SK-N-MC (cell line): Measurements from ENCODE around the gene TACSTD2.
"Not testable (repeated sequence)": the region's sequence is repeated elsewhere in the genome, so short reads cannot be mapped to it uniquely, and the experiment has no call there.

Experiments
- DNase-seq: peaks from one replicate; pipeline ENCODE4 v3.0.0-alpha.2; 2011; ENCODE audit warnings: low read depth, low spot score
- H3K27ac ChIP-seq: fragments of 200-600 bp; sonication (generic); 2 replicates; pipeline ENCODE4 v1.5.1; 2016; ENCODE audit warnings: mixed run types
- H3K36me3 ChIP-seq: fragments of 200-600 bp; sonication (generic); 2 replicates; pipeline ENCODE4 v1.6.1; 2017; ENCODE audit warnings: antibody characterized with exemption, low read length, mixed read lengths; ENCODE audit not compliant: insufficient read depth
- H3K4me3 ChIP-seq: fragments of 200-600 bp; sonication (generic); 2 replicates; pipeline ENCODE4 v1.5.1; 2016
- H3K9ac ChIP-seq: fragments of 200-600 bp; sonication (generic); 2 replicates; pipeline ENCODE4 v1.8.0; 2017; ENCODE audit warnings: mixed run types, mixed read lengths; ENCODE audit not compliant: insufficient read length
- H3K9me3 ChIP-seq: fragments of 200-600 bp; sonication (generic); 2 replicates; pipeline ENCODE4 v1.6.1; 2017; ENCODE audit warnings: low read depth, mild to moderate bottlenecking, antibody characterized with exemption, low read length, moderate library complexity, mixed read lengths
- EZH2 ChIP-seq: fragments of 200-600 bp; sonication (generic); IDR thresholded peaks from one replicate; pipeline ENCODE4 v1.6.1; 2017; ENCODE audit warnings: antibody characterized with exemption
- FOXP2 ChIP-seq: optimal IDR thresholded peaks from 2 replicates; pipeline ENCODE3; 2011; ENCODE audit warnings: mild to moderate bottlenecking, moderate library complexity; ENCODE audit not compliant: insufficient read depth; ENCODE audit errors: extremely low read length, control extremely low read depth
- POLR2AphosphoS5 ChIP-seq: IDR thresholded peaks from 2 replicates; pipeline ENCODE4 v1.6.1; 2012; ENCODE audit warnings: mild to moderate bottlenecking, low read depth, low read length, borderline replicate concordance

TACSTD2 gene

DNA sequence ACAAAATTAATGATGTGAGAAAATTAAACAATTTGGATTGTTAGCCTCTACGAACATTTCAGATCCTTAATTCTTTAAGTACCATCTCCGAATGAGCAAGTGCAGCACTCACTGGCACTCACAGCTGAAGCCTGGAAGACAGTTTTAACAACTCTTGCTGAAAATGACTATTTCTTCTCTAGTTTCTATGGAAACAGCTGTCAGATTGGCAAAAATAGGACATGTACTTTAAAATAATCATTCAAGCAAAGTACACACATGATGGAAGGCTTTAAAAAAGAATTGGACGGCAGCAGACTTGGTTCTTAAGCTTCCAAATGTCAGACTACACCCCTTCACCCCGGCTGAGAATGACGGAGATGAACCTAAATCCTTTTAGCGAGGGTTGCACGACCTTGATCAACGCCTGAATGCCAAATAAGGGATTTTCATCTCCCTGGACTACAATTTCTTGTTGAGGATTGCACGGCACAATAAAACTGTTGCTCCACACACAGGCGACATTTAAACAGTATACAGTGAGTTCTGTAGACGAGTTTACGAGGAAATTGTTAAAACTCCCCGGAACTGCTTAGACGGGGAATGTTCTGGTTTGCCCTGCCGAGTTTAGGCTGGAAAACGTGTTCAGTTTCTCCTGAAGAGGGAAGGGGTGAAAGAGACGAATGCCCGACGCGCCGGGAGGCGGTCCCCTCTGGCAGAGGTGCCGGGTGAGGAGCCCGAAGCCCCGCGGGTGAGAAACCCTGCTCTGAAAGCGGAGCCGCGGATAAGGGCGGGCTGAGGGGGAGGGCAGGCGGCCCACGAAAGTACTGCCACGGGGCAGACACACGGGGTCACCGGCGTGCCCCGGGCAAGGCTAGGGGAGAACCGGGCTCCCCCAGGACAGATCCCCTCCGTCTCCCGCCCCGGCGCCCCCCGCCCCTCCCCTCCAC, 31.2 kb downstream of the TACSTD2 start:
- TF ChIP-seq EZH2 (no peak), POLR2AphosphoS5 (no peak), FOXP2 (no peak)
- peak overlapping the region; percentile 70 for H3K9ac ChIP-seq
- no peaks in the 10 kb centered on the region for H3K36me3 ChIP-seq
- H3K27ac ChIP-seq, result peak overlapping the region; percentile 59; the same call in 1 of the 2 replicates
- no peaks in the 10 kb centered on the region for H3K9me3 ChIP-seq
- DNase-seq, result no peak
- peak overlapping the region; percentile 81 for H3K4me3 ChIP-seq

DNA sequence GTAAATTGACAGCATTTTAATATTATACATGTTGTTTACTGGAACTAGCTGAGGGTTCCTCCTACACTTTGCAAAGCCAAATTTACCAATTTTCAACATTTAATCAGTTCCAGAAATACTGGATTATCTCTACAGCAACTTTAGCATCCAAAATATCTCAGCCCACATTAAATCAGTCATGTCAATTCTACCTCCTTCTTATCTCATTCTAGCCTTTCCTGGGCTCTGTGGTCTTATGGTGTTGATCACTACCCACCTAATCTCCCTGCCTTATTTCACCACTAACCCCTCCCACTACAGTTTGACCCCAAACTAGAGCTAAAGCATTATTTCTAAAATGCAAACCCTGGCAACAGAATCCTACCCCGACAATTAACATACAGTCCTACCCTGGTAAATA, 33.8 kb downstream of the TACSTD2 start:
- no peak overlapping the region for H3K27ac ChIP-seq
- no peak overlapping the region for H3K9ac ChIP-seq
- no peak for TF ChIP-seq FOXP2
- no peak for TF ChIP-seq POLR2AphosphoS5
- no peak for TF ChIP-seq EZH2
- H3K36me3 ChIP-seq, result no peaks in the 10 kb centered on the region
- DNase-seq, result no peak
- no peak overlapping the region for H3K4me3 ChIP-seq
- H3K9me3 ChIP-seq, result no peaks in the 10 kb centered on the region

DNA sequence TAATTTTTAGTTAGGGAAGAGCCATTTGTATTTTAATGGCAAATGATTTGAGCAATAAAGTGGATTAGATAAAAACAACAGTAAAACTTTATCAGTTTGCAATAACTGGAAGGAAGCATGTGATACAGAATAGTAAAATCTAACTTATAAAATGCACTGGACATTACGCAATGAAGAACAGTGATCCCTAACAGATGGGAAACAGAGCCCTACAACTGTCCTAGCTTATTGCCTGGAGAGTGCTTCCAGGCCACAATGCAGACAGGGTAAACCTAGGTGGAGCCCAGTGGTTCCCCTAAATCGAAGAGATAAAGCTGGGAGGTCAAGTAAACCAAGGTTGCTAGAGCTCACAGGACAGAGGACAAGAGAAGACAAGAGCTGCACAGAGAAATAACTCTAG, 37.5 kb downstream of the TACSTD2 start:
- Histone ChIP-seq H3K9ac (no peak overlapping the region), H3K36me3 (no peaks in the 10 kb centered on the region), H3K27ac (no peak overlapping the region), H3K4me3 (no peak overlapping the region), H3K9me3 (no peaks in the 10 kb centered on the region)
- DNase-seq, result no peak
- TF ChIP-seq FOXP2, result no peak
- TF ChIP-seq EZH2, result no peak
- no peak for TF ChIP-seq POLR2AphosphoS5

DNA sequence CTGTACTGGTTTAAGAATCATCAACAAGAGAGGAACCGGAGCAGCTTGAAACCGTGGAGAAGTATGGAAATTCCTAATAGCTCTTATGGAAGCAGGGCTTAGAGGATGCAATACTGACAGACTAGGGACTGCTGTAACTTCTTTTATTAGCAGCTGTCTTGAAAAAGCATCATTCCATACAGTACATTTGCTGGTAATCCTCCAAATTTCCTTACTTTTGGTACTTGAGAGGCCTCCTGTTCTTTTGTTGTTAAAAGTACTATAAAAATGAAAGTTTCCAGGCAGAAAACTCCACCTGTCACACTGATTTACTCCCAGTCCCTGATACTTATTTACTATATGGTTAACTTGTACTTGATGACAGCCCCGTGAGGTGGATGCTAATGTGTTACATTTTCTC, 38.2 kb downstream of the TACSTD2 start:
- no peak overlapping the region for H3K9ac ChIP-seq
- TF ChIP-seq POLR2AphosphoS5 (no peak), EZH2 (no peak), FOXP2 (no peak)
- DNase-seq, result no peak
- H3K36me3 ChIP-seq, result no peaks in the 10 kb centered on the region
- H3K27ac ChIP-seq, result no peak overlapping the region
- H3K9me3 ChIP-seq, result no peaks in the 10 kb centered on the region
- no peak overlapping the region for H3K4me3 ChIP-seq

DNA sequence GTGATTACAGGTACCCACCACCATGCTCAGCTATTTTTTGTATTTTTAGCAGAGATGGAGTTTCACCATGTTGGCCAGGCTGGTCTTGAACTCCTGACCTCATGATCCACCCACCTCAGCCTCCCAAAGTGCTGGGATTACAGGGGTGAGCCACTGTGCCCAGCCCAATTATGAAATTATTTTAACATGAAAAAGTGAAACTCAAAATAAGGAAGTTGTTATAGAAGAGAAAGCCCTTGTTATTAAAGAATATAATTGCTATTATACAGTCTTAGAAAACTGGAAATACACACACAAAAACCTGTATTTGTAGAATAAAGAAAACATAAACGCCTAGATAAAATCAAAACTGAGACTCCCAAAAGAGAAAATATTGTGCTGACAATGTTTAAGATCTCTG, 45.2 kb downstream of the TACSTD2 start:
- H3K4me3 ChIP-seq, H3K9ac ChIP-seq, H3K27ac ChIP-seq, H3K9me3 ChIP-seq, H3K36me3 ChIP-seq, DNase-seq: not testable (repeated sequence)

DNA sequence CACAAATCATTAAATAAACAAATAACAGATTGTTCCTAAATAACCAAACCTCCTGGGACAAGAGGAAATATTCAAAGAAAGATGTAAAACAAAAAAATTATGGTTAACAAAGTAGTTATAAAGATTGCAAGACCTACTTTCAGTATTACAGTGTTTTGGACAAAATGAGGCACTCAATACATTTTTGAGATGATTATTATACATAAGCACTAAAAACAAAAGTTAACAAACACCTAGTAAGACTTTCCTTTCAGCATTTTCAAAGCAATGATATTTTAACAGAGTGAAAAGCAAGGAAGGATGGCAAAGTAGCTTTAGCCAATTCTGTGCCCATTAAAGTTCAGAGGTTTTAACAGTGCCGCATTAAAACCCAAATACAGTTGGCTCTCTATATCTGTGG, 47.8 kb downstream of the TACSTD2 start:
- no peak for DNase-seq
- no peaks in the 10 kb centered on the region for H3K36me3 ChIP-seq
- H3K4me3 ChIP-seq, result no peak overlapping the region
- no peak overlapping the region for H3K9ac ChIP-seq
- TF ChIP-seq EZH2, result no peak
- H3K27ac ChIP-seq, result no peak overlapping the region
- no peaks in the 10 kb centered on the region for H3K9me3 ChIP-seq

DNA sequence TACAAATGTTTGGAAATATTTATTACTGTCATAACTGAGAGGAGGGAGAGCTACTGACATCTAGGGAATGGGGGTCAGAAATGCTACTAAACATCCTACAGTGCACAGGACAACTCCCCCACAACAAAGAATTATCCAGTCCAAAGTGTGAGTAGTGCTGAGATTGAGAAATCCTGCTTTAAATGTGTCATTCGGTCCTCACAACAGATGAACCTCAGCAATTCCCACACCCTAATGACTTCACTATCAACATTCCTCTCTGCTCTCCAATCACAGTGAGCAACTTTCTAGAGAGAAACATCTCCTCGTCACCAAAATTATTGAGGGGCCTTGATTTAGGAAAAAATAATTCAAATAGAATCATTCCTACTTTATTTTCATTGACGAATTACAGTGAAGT, 48.5 kb downstream of the TACSTD2 start:
- no peaks in the 10 kb centered on the region for H3K9me3 ChIP-seq
- H3K36me3 ChIP-seq, result no peaks in the 10 kb centered on the region
- TF ChIP-seq POLR2AphosphoS5, result no peak
- TF ChIP-seq FOXP2, result no peak
- TF ChIP-seq EZH2, result no peak
- DNase-seq, result no peak
- no peak overlapping the region for H3K4me3 ChIP-seq
- H3K9ac ChIP-seq, result no peak overlapping the region
- H3K27ac ChIP-seq, result no peak overlapping the region
